Stimulated activated CD4-positive, alpha-beta T cell treated with anti-CD3 and anti-CD28 coated beads, TNF-alpha, amount 100 ng/mL, for 48 hours (primary cell): ENCODE results near the gene ACBD5.
"Not testable (repeated sequence)": the region's sequence is repeated elsewhere in the genome, so short reads cannot be mapped to it uniquely, and the experiment has no call there.

Source experiments
- DNase-seq, 3 donors: peaks; one replicate each; pipeline ENCODE4 v3.0.0-alpha.2; 2020; ENCODE audit warnings: low read depth in 3 of 3

The ACBD5 gene

GRCh38 chr10:27241652-27242472 lies 1.3 kb upstream of the ACBD5 start:
- DNase-seq, result peak; percentile 74 to 81 (median 79)

- DNase-seq, result no peak
Measured at GRCh38 chr10:27241010-27241651, 534 bp upstream of the ACBD5 start.

- DNase-seq, result not testable (repeated sequence)
Measured at GRCh38 chr10:27237531-27237930, 3.1 kb downstream of the ACBD5 start.

- DNase-seq, result not testable (repeated sequence)
Measured at GRCh38 chr10:27236589-27237128, 3.9 kb downstream of the ACBD5 start.

GRCh38 chr10:27235706-27236105 lies 4.9 kb downstream of the ACBD5 start:
- no peak for DNase-seq

- no peak for DNase-seq
Measured at GRCh38 chr10:27230022-27230421, 10.6 kb downstream of the ACBD5 start.

GRCh38 chr10:27225642-27226257 lies 14.8 kb downstream of the ACBD5 start:
- DNase-seq, result no peak

- DNase-seq, result no peak
Measured at GRCh38 chr10:27225011-27225590, 15.5 kb downstream of the ACBD5 start.

GRCh38 chr10:27223964-27224363 lies 16.6 kb downstream of the ACBD5 start:
- DNase-seq, result peak in 2 of 3 donors; percentile 18 to 25

- DNase-seq, result no peak
Measured at GRCh38 chr10:27207350-27207749, 33.2 kb downstream of the ACBD5 start.

GRCh38 chr10:27203806-27204205 lies 36.8 kb downstream of the ACBD5 start:
- no peak for DNase-seq

GRCh38 chr10:27197980-27198620 lies 42.5 kb downstream of the ACBD5 start:
- DNase-seq, result no peak

- DNase-seq, result no peak
Measured at GRCh38 chr10:27192284-27192683, 48.3 kb downstream of the ACBD5 start.

GRCh38 chr10:27190508-27190907 lies 50.1 kb downstream of the ACBD5 start:
- DNase-seq, result no peak

GRCh38 chr10:27188897-27189296 lies 51.7 kb downstream of the ACBD5 start:
- no peak for DNase-seq

- no peak for DNase-seq
Measured at GRCh38 chr10:27188259-27188658, 52.3 kb downstream of the ACBD5 start.

- no peak for DNase-seq
Measured at GRCh38 chr10:27169849-27170248, 70.7 kb downstream of the ACBD5 start.

- DNase-seq, result no peak
Measured at GRCh38 chr10:27158421-27158820, 82.2 kb downstream of the ACBD5 start.

- DNase-seq, result no peak
Measured at GRCh38 chr10:27157150-27157549, 83.4 kb downstream of the ACBD5 start.

GRCh38 chr10:27156566-27156965 lies 84.0 kb downstream of the ACBD5 start:
- DNase-seq, result not testable (repeated sequence)

GRCh38 chr10:27155066-27155754 lies 85.4 kb downstream of the ACBD5 start, which contains the start of gene MASTL:
MASTL (plus strand) TSS chr10:27155352; CDS start chr10:27155427, 75 bp downstream.
- peak; percentile 85 to 91 (median 88) for DNase-seq
